Progenitor cell of endocrine pancreas (in vitro differentiated cells): ENCODE measurements around the gene BUD31. TPM values are rescaled to one million over a fixed set of nuclear protein-coding genes. Genes with fewer than 3 reads are reported as not detected.
"Not testable (repeated sequence)": the region's sequence is repeated elsewhere in the genome, so short reads cannot be mapped to it uniquely, and the experiment has no call there.

Experiments used
- DNase-seq: peaks from one replicate; pipeline ENCODE4 v3.0.0; 2021; ENCODE audit warnings: low spot score; ENCODE audit not compliant: unreplicated experiment
- H3K27ac Mint-ChIP-seq: 2 replicates; pipeline ENCODE4 v1.8.0; 2021; ENCODE audit warnings: mild to moderate bottlenecking, moderate library complexity, mixed read lengths
- H3K27me3 Mint-ChIP-seq: 2 replicates; pipeline ENCODE4 v1.8.0; 2021; ENCODE audit warnings: mixed read lengths
- H3K36me3 Mint-ChIP-seq: 2 replicates; pipeline ENCODE4 v1.8.0; 2022; ENCODE audit warnings: mixed read lengths; ENCODE audit not compliant: insufficient read depth
- H3K4me1 Mint-ChIP-seq: 2 replicates; pipeline ENCODE4 v1.8.0; 2021; ENCODE audit warnings: low read depth, mixed read lengths
- H3K4me3 Mint-ChIP-seq: 2 replicates; pipeline ENCODE4 v1.8.0; 2021; ENCODE audit warnings: low read depth, mild to moderate bottlenecking, moderate library complexity, mixed read lengths
- H3K9me3 Mint-ChIP-seq: 2 replicates; pipeline ENCODE4 v1.8.0; 2021; ENCODE audit warnings: low read depth, mixed read lengths
- total RNA-seq: library from RNA; stranded (reverse); gene quantifications from 2 replicates; pipeline ENCODE4 v1.2.1, GENCODE V29; 2021
- TF ChIP-seq, protein P1 (sequence below): fragments of 200-600 bp; sonication (generic); IDR thresholded peaks from one replicate; pipeline ENCODE4 v1.5.0; 2021; ENCODE audit warnings: antibody characterized with exemption, mild to moderate bottlenecking; ENCODE audit not compliant: unreplicated experiment

BUD31 gene
- total RNA-seq, 1 donor from 2014 or later, result 102 TPM

DNA sequence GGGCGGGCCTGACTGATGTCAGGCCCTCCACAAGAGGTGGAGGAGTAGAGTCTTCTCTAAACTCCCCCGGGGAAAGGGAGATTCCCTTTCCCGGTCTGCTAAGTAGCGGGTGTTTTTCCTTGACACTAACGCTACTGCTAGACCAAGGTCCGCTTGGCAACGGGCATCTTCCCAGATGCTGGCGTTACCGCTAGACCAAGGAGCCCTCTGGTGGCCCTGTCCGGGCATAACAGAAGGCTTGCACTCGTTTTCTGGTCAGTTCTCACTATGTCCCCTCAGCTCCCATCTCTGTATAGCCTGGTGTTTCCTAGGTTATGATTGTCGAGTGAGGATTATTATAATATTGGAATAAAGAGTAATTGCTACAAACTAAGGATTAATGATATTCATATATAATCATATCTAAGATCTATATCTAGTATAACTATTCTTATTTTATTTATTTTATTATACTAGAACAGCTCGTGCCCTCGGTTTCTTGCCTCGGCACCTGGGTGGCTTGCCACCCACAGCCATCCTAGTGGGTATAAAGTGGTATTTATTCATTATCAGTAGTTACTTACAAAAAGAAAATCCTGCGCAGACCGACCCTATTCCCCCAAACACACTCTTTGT lies 6.9 kb downstream of the BUD31 start:
- not testable (repeated sequence) for H3K4me3 Mint-ChIP-seq, H3K4me1 Mint-ChIP-seq, DNase-seq, H3K9me3 Mint-ChIP-seq, H3K27ac Mint-ChIP-seq, H3K27me3 Mint-ChIP-seq
- TF ChIP-seq, protein P1, sequence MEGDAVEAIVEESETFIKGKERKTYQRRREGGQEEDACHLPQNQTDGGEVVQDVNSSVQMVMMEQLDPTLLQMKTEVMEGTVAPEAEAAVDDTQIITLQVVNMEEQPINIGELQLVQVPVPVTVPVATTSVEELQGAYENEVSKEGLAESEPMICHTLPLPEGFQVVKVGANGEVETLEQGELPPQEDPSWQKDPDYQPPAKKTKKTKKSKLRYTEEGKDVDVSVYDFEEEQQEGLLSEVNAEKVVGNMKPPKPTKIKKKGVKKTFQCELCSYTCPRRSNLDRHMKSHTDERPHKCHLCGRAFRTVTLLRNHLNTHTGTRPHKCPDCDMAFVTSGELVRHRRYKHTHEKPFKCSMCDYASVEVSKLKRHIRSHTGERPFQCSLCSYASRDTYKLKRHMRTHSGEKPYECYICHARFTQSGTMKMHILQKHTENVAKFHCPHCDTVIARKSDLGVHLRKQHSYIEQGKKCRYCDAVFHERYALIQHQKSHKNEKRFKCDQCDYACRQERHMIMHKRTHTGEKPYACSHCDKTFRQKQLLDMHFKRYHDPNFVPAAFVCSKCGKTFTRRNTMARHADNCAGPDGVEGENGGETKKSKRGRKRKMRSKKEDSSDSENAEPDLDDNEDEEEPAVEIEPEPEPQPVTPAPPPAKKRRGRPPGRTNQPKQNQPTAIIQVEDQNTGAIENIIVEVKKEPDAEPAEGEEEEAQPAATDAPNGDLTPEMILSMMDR, result peak; percentile 62
- peaks cover 32% of the 10 kb centered on the region for H3K36me3 Mint-ChIP-seq

DNA sequence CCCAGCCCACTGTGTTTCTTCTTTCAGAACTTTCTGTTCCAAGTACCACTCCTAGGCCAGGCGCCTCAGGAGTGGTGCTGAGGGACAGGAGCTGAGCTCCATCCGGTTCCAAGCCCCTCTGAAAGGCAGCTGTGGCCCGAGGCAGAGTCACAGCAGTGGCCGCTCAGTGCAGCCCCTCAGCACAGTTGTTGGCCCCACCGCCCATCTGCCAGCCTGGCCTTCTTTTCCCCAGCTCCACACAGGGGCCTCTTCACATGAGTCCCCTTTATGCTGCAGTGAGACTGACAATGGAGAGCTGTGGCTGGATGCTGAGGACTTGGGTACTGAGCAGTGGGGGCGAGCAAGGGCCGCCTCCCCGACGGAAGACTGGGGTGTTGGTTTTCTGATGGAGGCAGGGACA lies 9.5 kb downstream of the BUD31 start:
- DNase-seq, result no peak
- H3K27ac Mint-ChIP-seq, result no peak overlapping the region
- H3K27me3 Mint-ChIP-seq, result no peaks in the 10 kb centered on the region
- no peak overlapping the region for H3K4me3 Mint-ChIP-seq
- TF ChIP-seq, protein P1, result no peak
- peaks cover 25% of the 10 kb centered on the region for H3K36me3 Mint-ChIP-seq
- no peaks in the 10 kb centered on the region for H3K9me3 Mint-ChIP-seq
- H3K4me1 Mint-ChIP-seq, result no peaks in the 10 kb centered on the region

DNA sequence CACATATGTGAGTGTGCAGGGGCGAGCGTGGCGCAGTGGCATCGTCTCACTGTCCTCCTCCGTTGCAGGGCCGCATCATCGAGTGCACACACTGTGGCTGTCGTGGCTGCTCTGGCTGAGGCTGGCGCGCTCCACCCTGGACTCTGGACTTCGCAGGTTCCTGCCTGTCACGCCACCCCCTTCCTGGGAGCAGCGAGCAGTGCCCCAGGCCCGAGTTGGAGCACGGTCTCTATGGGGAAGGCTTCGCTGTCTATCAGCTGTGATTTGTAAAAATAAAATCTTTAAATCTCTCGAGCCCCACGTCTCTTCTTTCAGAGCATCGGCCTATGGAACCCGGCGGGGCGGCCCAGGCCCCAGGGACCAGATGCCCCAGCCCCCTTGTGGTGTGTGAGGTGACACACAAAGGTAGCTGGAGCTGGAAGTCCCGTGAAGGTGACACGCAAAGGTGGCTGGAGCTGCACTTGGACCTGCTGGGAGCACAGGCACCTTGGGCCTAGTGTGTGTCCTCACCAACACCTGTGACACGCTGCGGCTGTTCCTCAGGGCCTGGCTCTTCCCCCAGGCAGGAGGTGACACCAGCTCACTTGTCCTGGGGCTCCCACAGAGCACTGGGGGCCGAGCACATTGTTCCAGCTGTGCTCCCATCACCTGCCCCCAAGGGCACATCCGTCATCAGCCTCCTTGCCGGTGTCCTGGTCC lies 10.7 kb downstream of the BUD31 start:
- H3K4me1 Mint-ChIP-seq, result no peaks in the 10 kb centered on the region
- H3K36me3 Mint-ChIP-seq, result peaks cover 24% of the 10 kb centered on the region
- H3K27ac Mint-ChIP-seq, result no peak overlapping the region

DNA sequence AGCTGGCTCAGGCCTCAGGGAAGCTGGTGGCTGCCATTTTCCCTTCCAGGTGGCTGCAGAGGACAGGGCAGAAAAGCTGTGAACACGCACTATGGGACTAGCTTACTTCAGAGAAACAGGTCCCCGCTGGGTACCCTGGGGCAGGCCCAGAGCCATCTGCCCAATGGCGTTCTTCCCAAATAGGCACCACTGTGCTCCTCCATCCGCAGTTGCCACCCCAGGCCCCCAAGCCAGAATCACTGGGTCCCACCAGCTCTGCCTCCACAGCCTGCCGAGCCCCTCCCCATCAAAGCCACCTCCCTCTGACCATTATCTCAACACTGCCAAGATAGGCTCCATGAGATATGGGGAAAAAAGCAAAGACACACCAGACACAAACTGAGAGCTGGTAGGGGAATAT lies 11.4 kb downstream of the BUD31 start:
- Mint-ChIP-seq H3K4me1 (no peaks in the 10 kb centered on the region), H3K36me3 (peaks cover 20% of the 10 kb centered on the region)

More for the DNA sequence above, 10.7 kb downstream of the BUD31 start:
- no peaks in the 10 kb centered on the region for H3K27me3 Mint-ChIP-seq
- TF ChIP-seq, protein P1, result no peak
- no peak overlapping the region for H3K4me3 Mint-ChIP-seq
- no peak for DNase-seq
- H3K9me3 Mint-ChIP-seq, result no peaks in the 10 kb centered on the region

DNA sequence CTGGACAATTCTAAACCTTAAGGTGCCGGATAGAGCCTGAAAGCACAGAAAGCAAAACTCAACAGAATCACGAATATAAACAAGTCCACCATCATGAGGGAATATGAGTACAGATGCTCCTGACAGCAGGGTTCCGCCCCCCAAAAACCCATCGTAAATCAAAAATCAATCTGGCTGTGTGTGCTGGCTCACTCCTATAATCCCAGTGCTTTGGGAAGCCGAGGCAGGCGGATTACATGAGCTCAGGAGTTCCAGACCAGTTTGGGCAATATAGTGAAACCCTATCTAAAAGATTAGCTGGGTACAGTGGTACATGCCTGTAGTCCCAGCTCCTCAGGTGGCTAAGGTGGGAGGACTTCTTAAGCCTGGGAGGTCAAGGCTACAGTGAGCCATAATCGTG lies 12.2 kb downstream of the BUD31 start:
- DNase-seq, result no peak
- TF ChIP-seq, protein P1, result no peak
- Mint-ChIP-seq H3K36me3 (peaks cover 18% of the 10 kb centered on the region), H3K27me3 (no peaks in the 10 kb centered on the region), H3K27ac (no peak overlapping the region), H3K9me3 (no peaks in the 10 kb centered on the region), H3K4me1 (no peaks in the 10 kb centered on the region), H3K4me3 (no peak overlapping the region)

More for the DNA sequence above, 11.4 kb downstream of the BUD31 start:
- TF ChIP-seq, protein P1, result no peak
- H3K9me3 Mint-ChIP-seq, result no peaks in the 10 kb centered on the region
- DNase-seq, result no peak
- H3K27ac Mint-ChIP-seq, result peak overlapping the region; percentile 59
- no peak overlapping the region for H3K4me3 Mint-ChIP-seq
- H3K27me3 Mint-ChIP-seq, result no peaks in the 10 kb centered on the region
